ENCODE data around the gene CYP2U1.
A peak's percentile ranks its signal among the peaks of the same experiment; 100 is the strongest.
"Not testable (repeated sequence)": the region's sequence is repeated elsewhere in the genome, so short reads cannot be mapped to it uniquely, and the experiment has no call there.

Gene CYP2U1

GRCh38 chr4:107930821-107931774 is at the start of gene CYP2U1:
Gene CYP2U1, plus strand, starts transcription at chr4:107931549. Its CDS starts 95 bp downstream, at chr4:107931644.
- DNase-seq (ENCODE audit: low spot score) (peak; percentile 93), FAIRE-seq (peak; percentile 71)

- no peak for FAIRE-seq
These were observed 45.5 kb upstream of the CYP2U1 start for GRCh38 chr4:107885865-107886264.

DNA sequence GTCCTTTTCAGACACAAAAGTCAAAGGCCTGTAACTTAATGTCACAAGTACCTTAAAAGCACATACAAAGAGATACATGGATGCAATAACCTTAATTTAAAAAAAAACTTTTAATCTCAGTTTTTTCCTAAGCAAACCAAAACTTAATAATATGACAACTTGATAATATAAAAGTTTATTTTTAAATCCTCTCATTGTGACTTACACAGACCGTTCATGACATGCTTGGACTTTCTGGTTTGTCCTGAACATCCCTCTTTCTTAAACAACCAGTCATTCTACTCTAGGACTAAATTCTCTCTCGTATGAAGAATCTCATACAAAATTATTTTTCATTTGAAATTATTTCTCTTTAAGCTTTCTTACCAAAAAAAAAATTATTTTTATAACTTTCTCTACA is 43.1 kb upstream of the CYP2U1 start:
- FAIRE-seq, result no peak
- DNase-seq (ENCODE audit: low spot score), result no peak

More at GRCh38 chr4:107885865-107886264, 45.5 kb upstream of the CYP2U1 start:
- DNase-seq (ENCODE audit: low spot score), result no peak

DNA sequence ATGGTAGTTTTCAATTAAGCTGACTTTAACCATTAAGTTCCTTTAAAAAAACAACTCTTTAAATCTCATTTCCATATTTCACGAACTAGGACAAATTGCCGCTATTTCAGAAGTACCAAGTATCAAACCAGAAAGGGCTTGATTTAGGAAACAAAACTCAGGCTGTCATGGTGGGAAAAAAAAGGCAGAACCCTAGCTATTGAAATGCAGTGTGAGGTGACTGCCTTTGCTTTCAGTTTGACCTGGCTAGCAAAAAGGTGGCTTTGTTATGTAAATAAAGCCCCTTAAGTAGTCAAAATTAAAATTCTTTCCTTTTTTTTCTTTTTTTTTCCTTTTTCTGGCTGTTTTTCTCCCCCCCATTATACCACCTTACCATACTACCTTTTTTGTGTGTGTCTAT is 40.6 kb upstream of the CYP2U1 start:
- FAIRE-seq, result no peak
- DNase-seq (ENCODE audit: low spot score), result no peak

DNA sequence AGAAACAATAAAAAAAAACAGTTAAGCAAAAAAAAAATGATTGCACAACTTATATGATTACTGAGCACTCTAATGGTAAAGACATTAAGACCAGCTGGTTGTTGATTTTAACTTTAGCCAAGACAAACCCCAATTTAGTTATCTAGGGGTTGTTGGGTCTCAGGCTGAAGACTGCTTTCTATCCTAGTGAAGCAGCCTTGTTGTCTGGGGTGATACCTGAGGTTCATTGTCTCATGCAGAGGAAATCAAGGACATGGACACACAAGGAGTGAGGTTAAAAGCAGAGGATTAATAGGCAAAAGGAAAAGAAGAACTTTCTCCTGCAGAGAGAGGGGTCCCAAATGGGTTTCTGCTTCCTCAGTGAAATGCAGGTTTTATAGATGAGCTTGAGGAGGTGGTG is 40.0 kb upstream of the CYP2U1 start:
- DNase-seq (ENCODE audit: low spot score), result no peak
- no peak for FAIRE-seq

- FAIRE-seq (no peak), DNase-seq (ENCODE audit: low spot score) (no peak)
These were observed 37.9 kb upstream of the CYP2U1 start for GRCh38 chr4:107893171-107894137.

DNA sequence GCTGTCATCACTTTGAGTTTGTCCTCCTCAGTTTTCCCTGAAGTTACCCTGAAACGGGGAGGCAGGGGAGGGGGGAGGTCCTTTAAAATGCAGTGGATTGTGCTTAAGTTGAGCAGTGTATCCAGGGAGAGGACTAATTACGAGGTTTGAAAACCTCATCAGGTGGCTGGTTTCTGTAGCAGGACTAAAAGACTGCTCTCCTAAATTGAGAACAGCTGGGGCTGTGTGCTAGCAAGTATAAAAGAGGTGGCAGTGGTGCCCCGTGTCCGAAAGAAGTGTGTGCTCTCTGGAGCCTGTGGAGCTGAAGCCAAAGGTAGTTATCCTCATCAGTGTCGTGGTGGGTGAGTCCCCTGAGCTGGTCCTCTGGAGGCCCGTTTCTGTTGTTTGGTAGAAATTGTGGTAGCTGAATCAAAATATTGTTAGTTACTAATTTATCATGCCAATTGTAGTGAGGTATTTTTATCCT is 37.2 kb upstream of the CYP2U1 start:
- no peak for FAIRE-seq
- DNase-seq (ENCODE audit: low spot score), result no peak

GRCh38 chr4:107896158-107896645 is 35.1 kb upstream of the CYP2U1 start:
- FAIRE-seq (no peak), DNase-seq (ENCODE audit: low spot score) (peak; percentile 82)

- FAIRE-seq, result no peak
These were observed 34.7 kb upstream of the CYP2U1 start for GRCh38 chr4:107896646-107897045.

GRCh38 chr4:107897823-107898222 is 33.5 kb upstream of the CYP2U1 start:
- DNase-seq (ENCODE audit: low spot score), result no peak
- FAIRE-seq, result no peak

More at GRCh38 chr4:107896646-107897045, 34.7 kb upstream of the CYP2U1 start:
- no peak for DNase-seq (ENCODE audit: low spot score)

GRCh38 chr4:107900067-107900466 is 31.3 kb upstream of the CYP2U1 start:
- FAIRE-seq, result no peak
- DNase-seq (ENCODE audit: low spot score), result no peak

DNA sequence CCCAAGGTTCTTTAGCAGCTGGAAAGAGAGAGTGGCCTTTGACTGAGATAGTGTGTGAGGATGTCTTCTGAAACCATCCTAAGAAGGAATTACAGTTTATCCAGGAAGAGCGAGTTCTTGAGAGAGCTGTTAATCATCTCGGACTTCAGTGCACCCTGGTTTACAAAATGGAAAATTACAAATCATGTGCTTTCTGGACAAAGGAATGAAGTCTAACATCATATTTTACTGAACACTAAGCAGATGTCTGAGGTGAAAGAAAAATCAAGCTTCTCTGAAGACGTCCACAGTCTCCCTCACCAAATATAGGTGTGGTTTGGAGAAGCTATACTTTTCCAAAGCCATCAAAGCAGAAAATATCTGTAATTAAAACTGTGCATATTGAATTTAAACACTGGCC is 30.8 kb upstream of the CYP2U1 start:
- DNase-seq (ENCODE audit: low spot score), result no peak
- FAIRE-seq, result no peak

- no peak for FAIRE-seq
These were observed 30.0 kb upstream of the CYP2U1 start for GRCh38 chr4:107901213-107901934.

GRCh38 chr4:107902715-107903114 is 28.6 kb upstream of the CYP2U1 start:
- DNase-seq (ENCODE audit: low spot score) (no peak), FAIRE-seq (no peak)

More at GRCh38 chr4:107901213-107901934, 30.0 kb upstream of the CYP2U1 start:
- no peak for DNase-seq (ENCODE audit: low spot score)

GRCh38 chr4:107905082-107905481 is 26.3 kb upstream of the CYP2U1 start:
- FAIRE-seq, result not testable (repeated sequence)

GRCh38 chr4:107906458-107907100 is 24.8 kb upstream of the CYP2U1 start:
- FAIRE-seq, result no peak
- DNase-seq (ENCODE audit: low spot score), result no peak

More at GRCh38 chr4:107905082-107905481, 26.3 kb upstream of the CYP2U1 start:
- DNase-seq (ENCODE audit: low spot score), result not testable (repeated sequence)

- FAIRE-seq, result no peak
- DNase-seq (ENCODE audit: low spot score), result no peak
These were observed 23.0 kb upstream of the CYP2U1 start for GRCh38 chr4:107908377-107908776.

- FAIRE-seq, result no peak
These were observed 18.0 kb upstream of the CYP2U1 start for GRCh38 chr4:107913283-107913899.

GRCh38 chr4:107915220-107915619 is 16.1 kb upstream of the CYP2U1 start:
- DNase-seq (ENCODE audit: low spot score) (no peak), FAIRE-seq (no peak)

More at GRCh38 chr4:107913283-107913899, 18.0 kb upstream of the CYP2U1 start:
- DNase-seq (ENCODE audit: low spot score), result peak; percentile 40

DNA sequence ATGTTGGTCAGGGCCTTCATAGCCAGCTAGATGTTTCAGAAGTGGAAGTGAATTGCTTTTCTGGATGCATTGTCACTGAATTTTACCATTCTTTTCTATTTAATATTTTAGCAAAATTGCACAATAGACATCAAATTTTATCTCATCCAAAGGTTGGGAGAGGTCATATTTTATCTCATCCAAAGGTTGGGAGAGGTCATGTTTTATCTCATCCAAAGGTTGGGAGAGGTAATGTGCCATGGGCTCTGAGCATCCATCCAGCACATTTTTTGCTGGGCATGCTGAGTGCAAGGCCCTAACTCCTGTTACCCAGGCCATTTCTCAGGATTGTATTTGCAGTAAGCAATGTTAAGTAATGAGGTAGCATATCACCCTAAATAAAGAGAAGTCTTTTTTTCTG is 14.7 kb upstream of the CYP2U1 start:
- FAIRE-seq (no peak), DNase-seq (ENCODE audit: low spot score) (no peak)
